Activated CD4-positive, alpha-beta memory T cell treated with anti-CD3 and anti-CD28 coated beads for 36 hours (primary cell): ENCODE data around the gene SAFB. TPM values are rescaled to one million over a fixed set of nuclear protein-coding genes. Genes with fewer than 3 reads are reported as not detected.

Experiments
- CTCF ChIA-PET: fragments of 350-600 bp; sonication (Branson Sonifier 250); formaldehyde crosslinking; loops from one replicate; lab custom pipeline; 2021; ENCODE audit warnings: antibody characterized with exemption, inconsistent platforms; lab: Charles Lee
- POLR2A ChIA-PET: fragments of 350-600 bp; sonication (Branson Sonifier 250); formaldehyde crosslinking; loops from one replicate; lab custom pipeline; 2021; ENCODE audit warnings: antibody characterized with exemption; lab: Charles Lee
- DNase-seq: peaks from one replicate; pipeline ENCODE4 v3.0.0-alpha.2; 2020
- H3K27ac Mint-ChIP-seq: one replicate; pipeline ENCODE4 v1.8.0; 2021; ENCODE audit warnings: mixed read lengths
- H3K27me3 Mint-ChIP-seq: one replicate; pipeline ENCODE4 v1.8.0; 2021; ENCODE audit warnings: mixed read lengths
- H3K36me3 Mint-ChIP-seq: one replicate; pipeline ENCODE4 v1.8.0; 2021; ENCODE audit warnings: mixed read lengths
- H3K4me1 Mint-ChIP-seq: one replicate; pipeline ENCODE4 v1.8.0; 2021; ENCODE audit warnings: low read depth, mixed read lengths
- H3K4me3 Mint-ChIP-seq: one replicate; pipeline ENCODE4 v1.8.0; 2021; ENCODE audit warnings: mild to moderate bottlenecking, mixed read lengths
- H3K9me3 Mint-ChIP-seq: one replicate; pipeline ENCODE4 v1.8.0; 2021; ENCODE audit warnings: mixed read lengths
- intact Hi-C: fragments of 100-400 bp; cut with micrococcal nuclease; formaldehyde crosslinking; loops from one replicate; pipeline ENCODE4 v1.15.1; 2023
- total RNA-seq, 2 experiments: library from RNA; stranded (reverse); gene quantifications; one replicate each; pipeline ENCODE4 v1.2.3, GENCODE V29; 2021

Gene SAFB
- total RNA-seq, 2 experiments from 2014 or later: 103 to 113 TPM

- Mint-ChIP-seq H3K4me3 (no peak overlapping the region), H3K27me3 (no peaks in the 10 kb centered on the region), H3K9me3 (no peaks in the 10 kb centered on the region), H3K27ac (no peak overlapping the region), H3K36me3 (peaks cover 38% of the 10 kb centered on the region), H3K4me1 (peaks cover 6% of the 10 kb centered on the region)
- intact Hi-C loops: no loop called here
- DNase-seq: no peak
- ChIA-PET POLR2A (interaction anchor here (0.5 to 5.0 kb wide), 2 partner anchors 21 to 793 kb away, joined by 3 to 25 read pairs; partner anchors contain the start of gene RPL36), CTCF (interaction anchor here (1.0 to 2.8 kb wide), 2 partner anchors 22 to 92 kb away, joined by 4 to 15 read pairs; partner anchors contain the start of gene RPL36)
These were observed 88.9 kb downstream of the SAFB start for GRCh38 chr19:5711713-5712161.

- intact Hi-C loops: no loop called here
- Mint-ChIP-seq H3K27me3 (no peaks in the 10 kb centered on the region), H3K4me1 (peaks cover 19% of the 10 kb centered on the region), H3K9me3 (no peaks in the 10 kb centered on the region), H3K36me3 (peaks cover 47% of the 10 kb centered on the region), H3K27ac (no peak overlapping the region), H3K4me3 (no peak overlapping the region)
- CTCF ChIA-PET: interaction anchor here (1.7 to 2.8 kb wide), 2 partner anchors 24 to 25 kb away, joined by 6 to 15 read pairs; partner anchors contain the start of gene RPL36
- POLR2A ChIA-PET: interaction anchor here (1.1 to 5.0 kb wide), 2 partner anchors 8 to 23 kb away, joined by 4 to 25 read pairs; partner anchors contain the start of gene RPL36
- no peak for DNase-seq
These were observed 90.3 kb downstream of the SAFB start for GRCh38 chr19:5713228-5713627.

GRCh38 chr19:5714816-5715215, 91.9 kb downstream of the SAFB start:
- POLR2A ChIA-PET: interaction anchor here (0.8 to 5.0 kb wide), 2 partner anchors 9 to 24 kb away, joined by 3 to 25 read pairs; partner anchors contain the start of gene RPL36
- Mint-ChIP-seq H3K4me1 (peaks cover 26% of the 10 kb centered on the region), H3K9me3 (no peaks in the 10 kb centered on the region), H3K36me3 (peaks cover 52% of the 10 kb centered on the region), H3K27ac (no peak overlapping the region), H3K27me3 (no peaks in the 10 kb centered on the region), H3K4me3 (no peak overlapping the region)
- intact Hi-C loops: no loop called here
- DNase-seq: no peak
- CTCF ChIA-PET: interaction anchor here (1.3 to 1.4 kb wide), 2 partner anchors 25 to 26 kb away, joined by 4 to 7 read pairs; partner anchors contain the start of gene RPL36

GRCh38 chr19:5717215-5717935, 94.5 kb downstream of the SAFB start:
- Mint-ChIP-seq H3K36me3 (peaks cover 42% of the 10 kb centered on the region), H3K27ac (peak overlapping the region; percentile 99), H3K4me3 (peak overlapping the region; percentile 95), H3K4me1 (peaks cover 30% of the 10 kb centered on the region), H3K9me3 (no peaks in the 10 kb centered on the region), H3K27me3 (no peaks in the 10 kb centered on the region)
- intact Hi-C loops: no loop called here
- CTCF ChIA-PET: interaction anchor here (1.9 to 6.1 kb wide), 2 partner anchors 29 to 87 kb away, joined by 8 to 103 read pairs; partner anchors contain the start of gene RPL36
- POLR2A ChIA-PET: interaction anchor here (1.3 to 4.7 kb wide), 4 partner anchors 8 to 111 kb away, joined by 3 to 70 read pairs (median 6); partner anchors contain the start of gene RPL36
- no peak for DNase-seq

Other genes starting within 250 kb of the SAFB start
- gene ZNRF4, start 167.7 kb upstream of the SAFB start, total RNA-seq: not detected
- gene TINCR, start 55.1 kb upstream of the SAFB start, total RNA-seq: 1 to 10 TPM; 1.0 to 1.1 TPM
- gene SAFB2, start 307 bp upstream of the SAFB start, total RNA-seq: 10 to 100 TPM; 63.5 to 76.4 TPM
- 10 to 100 TPM; 50.9 to 55.3 TPM for gene MICOS13, start 57.4 kb downstream of the SAFB start, total RNA-seq
- gene HSD11B1L, start 57.9 kb downstream of the SAFB start, total RNA-seq: 1 to 10 TPM; 3.8 to 4.1 TPM
- gene RPL36, start 67.2 kb downstream of the SAFB start, total RNA-seq: 1,000 to 10,000 TPM; 1,487 to 1,524 TPM
- 100 to 1,000 TPM; 178 to 181 TPM for gene LONP1, start 97.1 kb downstream of the SAFB start, total RNA-seq
- not detected for gene CATSPERD, start 97.6 kb downstream of the SAFB start, total RNA-seq
- 1 to 10 TPM; 2.2 to 2.6 TPM for gene PRR22, start 161.7 kb downstream of the SAFB start, total RNA-seq
- gene DUS3L, start 168.1 kb downstream of the SAFB start, total RNA-seq: 10 to 100 TPM; 41.9 to 44.4 TPM
- gene NRTN, start 182.0 kb downstream of the SAFB start, total RNA-seq: under 1 TPM; 0.22 to 0.97 TPM
- not detected for gene FUT6, start 216.6 kb downstream of the SAFB start, total RNA-seq
- not detected for gene FUT3, start 228.4 kb downstream of the SAFB start, total RNA-seq
- under 1 TPM; 0.15 to 0.24 TPM for gene FUT5, start 247.5 kb downstream of the SAFB start, total RNA-seq